Bronchial epithelial cell (primary cell): ENCODE data around the gene CMSS1. TPM values are rescaled to one million over a fixed set of nuclear protein-coding genes. Genes with fewer than 3 reads are reported as not detected.
A peak's percentile ranks its signal among the peaks of the same experiment; 100 is the strongest.

Experiments
- DNase-seq: peaks from one replicate; pipeline ENCODE4 v3.0.0-alpha.2; 2010; ENCODE audit warnings: low read depth
- FAIRE-seq: peaks from 2 replicates; lab custom pipeline; 2011; peaks lifted over from hg19 to GRCh38; lab: Jason Lieb, UNC
- H3K27me3 ChIP-seq: 2 replicates; pipeline ENCODE4 v1.5.1; 2011; ENCODE audit warnings: low read length; ENCODE audit not compliant: control insufficient read depth, insufficient read depth
- H3K36me3 ChIP-seq: 2 replicates; pipeline ENCODE4 v1.5.1; 2011; ENCODE audit warnings: low read length; ENCODE audit not compliant: control insufficient read depth, insufficient read depth
- H3K4me3 ChIP-seq: 2 replicates; pipeline ENCODE4 v1.5.1; 2011; ENCODE audit warnings: mild to moderate bottlenecking, low read depth, low read length, control low read depth
- CTCF ChIP-seq: IDR thresholded peaks from 2 replicates; pipeline ENCODE4 v1.5.1; 2011; ENCODE audit warnings: mild to moderate bottlenecking, moderate library complexity, low read length, control low read depth, inconsistent platforms; ENCODE audit not compliant: insufficient read depth, severe bottlenecking
- total RNA-seq: library from RNA; depleted of rRNA; stranded (reverse); fragments of >200 nt; gene quantifications from 2 replicates; pipeline ENCODE4 v1.2.1, GENCODE V29; 2014

Gene CMSS1
- total RNA-seq, 1 donor from 2014 or later, result 21.3 TPM

- no peak for FAIRE-seq
- DNase-seq, result no peak
- Histone ChIP-seq H3K4me3 (no peak overlapping the region), H3K36me3 (no peaks in the 10 kb centered on the region), H3K27me3 (no peaks in the 10 kb centered on the region)
- TF ChIP-seq CTCF, result no peak
Measured at GRCh38 chr3:99970198-99970597, 152.5 kb downstream of the CMSS1 start.

GRCh38 chr3:99971761-99972160 is 154.1 kb downstream of the CMSS1 start:
- peak; percentile 83 for DNase-seq
- no peak for FAIRE-seq

GRCh38 chr3:99972380-99973104 is 154.9 kb downstream of the CMSS1 start:
- FAIRE-seq, result no peak

More at GRCh38 chr3:99971761-99972160, 154.1 kb downstream of the CMSS1 start:
- no peak overlapping the region for H3K4me3 ChIP-seq
- H3K27me3 ChIP-seq, result no peaks in the 10 kb centered on the region
- no peaks in the 10 kb centered on the region for H3K36me3 ChIP-seq
- TF ChIP-seq CTCF, result no peak

GRCh38 chr3:99974989-99975388 is 157.3 kb downstream of the CMSS1 start:
- no peak for FAIRE-seq
- H3K36me3 ChIP-seq, result no peaks in the 10 kb centered on the region
- peak; percentile 32 for DNase-seq
- TF ChIP-seq CTCF, result no peak
- H3K4me3 ChIP-seq, result no peak overlapping the region
- no peaks in the 10 kb centered on the region for H3K27me3 ChIP-seq

More at GRCh38 chr3:99972380-99973104, 154.9 kb downstream of the CMSS1 start:
- Histone ChIP-seq H3K4me3 (no peak overlapping the region), H3K27me3 (no peaks in the 10 kb centered on the region), H3K36me3 (no peaks in the 10 kb centered on the region)
- no peak for TF ChIP-seq CTCF
- no peak for DNase-seq

GRCh38 chr3:99976584-99976983 is 158.9 kb downstream of the CMSS1 start:
- Histone ChIP-seq H3K27me3 (no peaks in the 10 kb centered on the region), H3K4me3 (no peak overlapping the region), H3K36me3 (no peaks in the 10 kb centered on the region)
- no peak for TF ChIP-seq CTCF
- FAIRE-seq (no peak), DNase-seq (no peak)
